Measurements from ENCODE around the gene SRGN. TPM values are rescaled to one million over a fixed set of nuclear protein-coding genes. Genes with fewer than 3 reads are reported as not detected.

Gene SRGN
- total and polyA plus RNA-seq, 10 of the 15 experiments (the other 5 are each of a cell fraction or from before 2014, with no cell fraction given), result 382 to 2,414 (median 885) TPM

GRCh38 chr10:69091143-69091651 is 3.3 kb downstream of the SRGN start (continued):
- no peak for TF ChIP-seq ZNF687 (IDR thresholded peaks at IDR 0.05)
- TF ChIP-seq BACH1 (IDR thresholded peaks at IDR 0.05; ENCODE audit: borderline replicate concordance), result no peak
- no peak for TF ChIP-seq ZBED1 (IDR thresholded peaks at IDR 0.05; ENCODE audit: borderline replicate concordance)
- no peak for TF ChIP-seq ZNF384 (IDR thresholded peaks at IDR 0.05; ENCODE audit: borderline replicate concordance, low read depth, low read length)
- TF ChIP-seq MEF2B (IDR thresholded peaks at IDR 0.05; ENCODE audit: partially characterized antibody, poor library complexity, severe bottlenecking), result no peak
- no peak for TF ChIP-seq POLR2A (IDR thresholded peaks at IDR 0.05; ENCODE audit: low read depth, low read length)
- TF ChIP-seq NFYB (IDR thresholded peaks at IDR 0.05; ENCODE audit: insufficient read depth, low read depth, low read length), result no peak
- TF ChIP-seq POU2F2 (IDR thresholded peaks at IDR 0.05; ENCODE audit: borderline replicate concordance, low read depth, low read length), result peak; percentile 73; the same call in 1 of the 3 replicates
- no peak for TF ChIP-seq SUZ12 (IDR thresholded peaks at IDR 0.05; ENCODE audit: unreplicated experiment)
- TF ChIP-seq, protein P1, sequence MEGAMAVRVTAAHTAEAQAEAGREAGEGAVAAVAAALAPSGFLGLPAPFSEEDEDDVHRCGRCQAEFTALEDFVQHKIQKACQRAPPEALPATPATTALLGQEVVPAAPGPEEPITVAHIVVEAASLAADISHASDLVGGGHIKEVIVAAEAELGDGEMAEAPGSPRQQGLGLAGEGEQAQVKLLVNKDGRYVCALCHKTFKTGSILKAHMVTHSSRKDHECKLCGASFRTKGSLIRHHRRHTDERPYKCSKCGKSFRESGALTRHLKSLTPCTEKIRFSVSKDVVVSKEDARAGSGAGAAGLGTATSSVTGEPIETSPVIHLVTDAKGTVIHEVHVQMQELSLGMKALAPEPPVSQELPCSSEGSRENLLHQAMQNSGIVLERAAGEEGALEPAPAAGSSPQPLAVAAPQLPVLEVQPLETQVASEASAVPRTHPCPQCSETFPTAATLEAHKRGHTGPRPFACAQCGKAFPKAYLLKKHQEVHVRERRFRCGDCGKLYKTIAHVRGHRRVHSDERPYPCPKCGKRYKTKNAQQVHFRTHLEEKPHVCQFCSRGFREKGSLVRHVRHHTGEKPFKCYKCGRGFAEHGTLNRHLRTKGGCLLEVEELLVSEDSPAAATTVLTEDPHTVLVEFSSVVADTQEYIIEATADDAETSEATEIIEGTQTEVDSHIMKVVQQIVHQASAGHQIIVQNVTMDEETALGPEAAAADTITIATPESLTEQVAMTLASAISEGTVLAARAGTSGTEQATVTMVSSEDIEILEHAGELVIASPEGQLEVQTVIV (IDR thresholded peaks at IDR 0.05; ENCODE audit: borderline replicate concordance, partially characterized antibody), result no peak

All from GM12878 (cell line).